Measurements from ENCODE around the gene PTGES2.

The PTGES2 gene

GRCh38 chr9:128103589-128103962 is 24.0 kb downstream of the PTGES2 start:
- no peak for DNase-seq (ENCODE audit: low read depth)

GRCh38 chr9:128102861-128103588 is 24.5 kb downstream of the PTGES2 start:
- no peak for DNase-seq (ENCODE audit: low read depth)

- DNase-seq (ENCODE audit: low read depth): no peak
Measured at GRCh38 chr9:128102196-128102595, 25.3 kb downstream of the PTGES2 start.

GRCh38 chr9:128101690-128102089 is 25.8 kb downstream of the PTGES2 start:
- no peak for DNase-seq (ENCODE audit: low read depth)

- no peak for DNase-seq (ENCODE audit: low read depth)
Measured at GRCh38 chr9:128101231-128101661, 26.3 kb downstream of the PTGES2 start.

- DNase-seq (ENCODE audit: low read depth): no peak
Measured at GRCh38 chr9:128100581-128100980, 26.9 kb downstream of the PTGES2 start.

GRCh38 chr9:128099932-128100491 is 27.5 kb downstream of the PTGES2 start:
- no peak for DNase-seq (ENCODE audit: low read depth)

- DNase-seq (ENCODE audit: low read depth): no peak
Measured at GRCh38 chr9:128099231-128099931, 28.1 kb downstream of the PTGES2 start.

GRCh38 chr9:128098297-128099230 is 29.0 kb downstream of the PTGES2 start:
- peak; percentile 94 for DNase-seq (ENCODE audit: low read depth)

GRCh38 chr9:128097543-128098296 is 29.8 kb downstream of the PTGES2 start:
- DNase-seq (ENCODE audit: low read depth): no peak

- no peak for DNase-seq (ENCODE audit: low read depth)
Measured at GRCh38 chr9:128096616-128097536, 30.7 kb downstream of the PTGES2 start.

GRCh38 chr9:128094950-128095544 is 32.5 kb downstream of the PTGES2 start:
- no peak for DNase-seq (ENCODE audit: low read depth)

GRCh38 chr9:128094166-128094949 is 33.2 kb downstream of the PTGES2 start:
- peak; percentile 98 for DNase-seq (ENCODE audit: low read depth)

- no peak for DNase-seq (ENCODE audit: low read depth)
Measured at GRCh38 chr9:128093011-128093410, 34.5 kb downstream of the PTGES2 start.

GRCh38 chr9:128092199-128092977 is 35.1 kb downstream of the PTGES2 start:
- DNase-seq (ENCODE audit: low read depth): no peak

- no peak for DNase-seq (ENCODE audit: low read depth)
Measured at GRCh38 chr9:128091571-128091970, 36.0 kb downstream of the PTGES2 start.

GRCh38 chr9:128091144-128091543 is 36.4 kb downstream of the PTGES2 start:
- DNase-seq (ENCODE audit: low read depth): peak; percentile 95

GRCh38 chr9:128089299-128089698 is 38.2 kb downstream of the PTGES2 start:
- DNase-seq (ENCODE audit: low read depth): no peak

All from fibroblast of the conjunctiva (primary cell).